Measurements from ENCODE around the gene ZNF829.

Gene ZNF829

GRCh38 chr19:36915992-36916830, at the start of gene ZNF829, which contains the start of gene ZNF568:
TSS of gene ZNF829 (minus strand) at chr19:36916291. CDS start at chr19:36915167, 1,124 bp downstream.
TSS of gene ZNF568 (plus strand) at chr19:36916332. CDS start at chr19:36922771, 6,439 bp downstream.
- peak within 1 kb of the TSS; percentile 49 to 85 (median 71) for H3K4me3 ChIP-seq
- peak within 1 kb of the TSS; percentile 76 to 99 (median 93) for H3K27ac ChIP-seq

- Histone ChIP-seq H3K4me3 (no peak overlapping the region), H3K27ac (no peak overlapping the region)
Observed at GRCh38 chr19:36963280-36963679, 47.2 kb upstream of the ZNF829 start.

- Histone ChIP-seq H3K4me3 (no peak overlapping the region), H3K27ac (no peak overlapping the region)
Observed at GRCh38 chr19:36962346-36962745, 46.3 kb upstream of the ZNF829 start.

DNA sequence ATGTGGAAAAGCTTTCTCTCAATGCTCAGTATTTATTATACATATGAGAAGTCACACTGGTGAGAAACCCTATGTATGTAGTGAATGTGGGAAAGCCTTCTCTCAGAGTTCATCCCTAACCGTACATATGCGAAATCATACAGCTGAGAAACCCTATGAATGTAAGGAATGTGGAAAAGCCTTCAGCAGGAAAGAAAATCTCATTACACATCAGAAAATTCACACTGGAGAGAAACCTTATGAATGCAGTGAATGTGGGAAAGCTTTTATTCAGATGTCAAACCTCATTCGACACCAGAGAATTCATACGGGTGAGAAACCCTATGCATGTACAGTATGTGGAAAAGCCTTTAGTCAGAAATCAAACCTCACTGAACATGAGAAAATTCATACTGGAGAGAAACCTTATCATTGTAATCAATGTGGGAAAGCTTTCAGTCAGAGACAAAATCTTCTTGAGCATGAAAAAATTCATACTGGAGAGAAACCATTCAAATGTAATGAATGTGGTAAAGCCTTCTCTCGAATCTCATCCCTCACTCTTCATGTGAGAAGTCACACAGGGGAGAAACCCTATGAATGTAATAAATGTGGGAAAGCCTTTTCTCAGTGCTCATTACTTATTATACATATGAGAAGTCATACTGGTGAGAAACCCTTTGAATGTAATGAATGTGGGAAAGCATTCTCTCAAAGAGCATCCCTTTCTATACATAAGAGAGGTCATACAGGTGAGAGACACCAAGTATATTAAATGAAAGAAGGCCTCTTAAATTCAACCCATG, 34.4 kb upstream of the ZNF829 start:
- Histone ChIP-seq H3K4me3 (no peak overlapping the region), H3K27ac (no peak overlapping the region)

DNA sequence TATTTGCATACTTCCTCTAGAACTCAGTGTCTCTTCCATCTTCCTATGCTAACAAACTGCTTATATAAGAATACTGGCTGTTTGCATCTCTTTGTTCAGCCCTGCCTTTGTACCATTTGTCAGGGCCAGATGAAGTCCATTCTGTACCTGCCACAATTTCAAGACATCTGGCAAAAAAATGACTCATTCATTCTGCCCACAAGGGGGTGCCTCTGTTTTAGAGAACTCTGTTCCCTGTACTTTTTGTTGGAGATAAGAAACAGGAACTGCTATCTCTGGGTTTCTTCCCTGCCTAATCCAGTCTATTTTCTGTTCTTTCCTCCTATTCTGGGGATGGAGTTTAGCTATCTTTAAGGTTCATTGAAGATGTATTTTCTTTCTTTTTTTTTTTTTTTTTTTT, 23.1 kb upstream of the ZNF829 start:
- H3K4me3 ChIP-seq: no peak overlapping the region
- no peak overlapping the region for H3K27ac ChIP-seq

DNA sequence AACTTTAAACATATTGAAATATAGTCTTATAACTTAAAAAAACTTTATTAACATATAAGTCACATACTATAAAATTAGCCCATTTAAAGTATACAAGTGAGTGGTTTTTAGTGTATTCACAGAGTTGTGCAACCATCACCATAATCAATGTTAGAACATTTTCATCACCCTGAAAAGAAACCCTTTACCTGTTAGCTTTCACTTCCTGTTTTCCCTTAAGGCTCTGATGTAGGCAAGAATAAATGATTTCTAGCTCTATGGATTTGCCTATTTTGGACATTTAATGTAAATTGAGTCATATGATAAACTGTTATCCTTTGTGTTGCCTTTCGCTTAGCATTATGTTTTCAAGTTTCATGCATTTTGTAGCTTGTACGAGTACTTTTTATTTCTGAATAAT, 15.6 kb upstream of the ZNF829 start:
- H3K27ac ChIP-seq: no peak overlapping the region
- H3K4me3 ChIP-seq: no peak overlapping the region

- Histone ChIP-seq H3K27ac (no peak overlapping the region), H3K4me3 (no peak overlapping the region)
Observed at GRCh38 chr19:36918090-36918489, 2.0 kb upstream of the ZNF829 start.

GRCh38 chr19:36916991-36917390, 900 bp upstream of the ZNF829 start:
- Histone ChIP-seq H3K27ac (peak overlapping the region in 13 of 21 experiments; percentile 87 to 99 (median 93)), H3K4me3 (peak overlapping the region; percentile 49 to 85 (median 71))

DNA sequence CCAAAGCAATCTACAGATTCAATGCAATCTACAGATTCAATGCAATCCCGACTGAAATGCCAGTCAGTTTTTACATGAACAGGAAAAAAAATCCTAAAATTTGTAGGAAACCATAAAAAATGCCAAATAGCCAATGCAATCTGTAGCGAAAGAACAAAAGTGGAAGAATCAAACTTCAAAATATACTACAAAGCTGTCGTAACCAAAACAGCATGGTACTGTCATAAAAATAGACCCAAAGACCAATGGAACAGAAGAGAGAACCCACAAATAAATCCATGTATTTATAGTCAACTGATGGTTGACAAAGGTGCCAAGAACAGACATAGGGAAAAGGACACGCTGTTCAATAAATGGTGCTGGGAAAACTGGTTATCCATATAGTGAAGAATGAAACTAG, 17.7 kb downstream of the ZNF829 start:
- Histone ChIP-seq H3K4me3 (no peak overlapping the region), H3K27ac (no peak overlapping the region)

DNA sequence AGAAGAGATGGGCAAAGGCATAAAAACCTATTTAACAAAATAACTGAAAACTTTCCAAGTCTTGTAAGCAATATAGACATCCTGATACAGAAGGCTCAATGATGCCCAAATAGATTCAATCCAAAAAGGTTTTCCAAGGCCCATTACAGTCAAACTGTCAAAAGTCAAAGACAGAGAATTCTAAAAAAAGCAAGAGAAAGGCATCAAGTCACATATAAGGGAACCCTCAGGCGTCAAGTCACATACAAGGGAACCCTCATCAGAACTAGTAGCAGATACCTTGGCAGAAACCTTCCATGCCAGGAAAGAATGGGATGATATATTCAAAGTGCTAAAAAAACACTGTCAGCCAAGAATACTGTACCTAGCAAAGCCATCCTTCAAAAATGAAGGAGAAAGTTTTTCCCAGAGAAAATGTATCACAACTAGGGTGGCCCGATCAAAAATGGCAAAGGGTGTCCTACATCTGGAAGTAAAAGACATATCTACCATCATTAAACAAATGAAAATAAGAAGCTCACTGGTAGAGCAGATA, 21.2 kb downstream of the ZNF829 start:
- Histone ChIP-seq H3K27ac (no peak overlapping the region), H3K4me3 (no peak overlapping the region)

- H3K27ac ChIP-seq: no peak overlapping the region
- no peak overlapping the region for H3K4me3 ChIP-seq
Observed at GRCh38 chr19:36891768-36892357, 24.2 kb downstream of the ZNF829 start.

GRCh38 chr19:36876993-36877938, 38.8 kb downstream of the ZNF829 start:
- no peak overlapping the region for H3K4me3 ChIP-seq
- H3K27ac ChIP-seq: no peak overlapping the region

DNA sequence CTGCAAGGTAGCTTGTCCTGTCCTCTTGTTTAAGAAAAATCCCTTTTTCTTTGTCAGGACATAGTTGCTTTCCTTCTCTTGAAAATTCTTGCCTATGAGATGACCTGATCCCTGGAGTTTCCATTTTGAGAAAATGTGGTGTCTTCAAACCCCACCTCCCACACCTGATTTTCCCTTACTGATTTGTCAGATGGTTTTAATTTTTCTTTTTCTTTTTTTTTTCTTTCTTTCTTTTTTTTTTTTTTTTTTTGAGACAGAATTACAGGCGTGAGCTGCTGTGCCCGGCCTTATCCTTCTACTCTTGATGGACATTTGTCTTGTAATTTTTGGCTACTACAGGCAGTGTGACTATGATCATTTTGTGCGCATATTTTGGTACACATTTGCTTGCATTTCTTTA, 64.2 kb downstream of the ZNF829 start:
- Histone ChIP-seq H3K4me3 (peak overlapping the region in 3 of 7 experiments; percentile 71 to 88 (median 76)), H3K27ac (no peak overlapping the region)

GRCh38 chr19:36850559-36851442, 65.3 kb downstream of the ZNF829 start, which contains the start of gene ZNF345:
TSS of gene ZNF345 (plus strand) at chr19:36850876. CDS start at chr19:36876831, 25,955 bp downstream.
- H3K27ac ChIP-seq: peak within 1 kb of the TSS; percentile 61 to 92 (median 85)
- H3K4me3 ChIP-seq: peak within 1 kb of the TSS; percentile 56 to 92 (median 76)

- Histone ChIP-seq H3K27ac (peak overlapping the region; percentile 61 to 92 (median 85)), H3K4me3 (peak overlapping the region; percentile 56 to 92 (median 76))
Observed at GRCh38 chr19:36849701-36850558, 66.2 kb downstream of the ZNF829 start.

DNA sequence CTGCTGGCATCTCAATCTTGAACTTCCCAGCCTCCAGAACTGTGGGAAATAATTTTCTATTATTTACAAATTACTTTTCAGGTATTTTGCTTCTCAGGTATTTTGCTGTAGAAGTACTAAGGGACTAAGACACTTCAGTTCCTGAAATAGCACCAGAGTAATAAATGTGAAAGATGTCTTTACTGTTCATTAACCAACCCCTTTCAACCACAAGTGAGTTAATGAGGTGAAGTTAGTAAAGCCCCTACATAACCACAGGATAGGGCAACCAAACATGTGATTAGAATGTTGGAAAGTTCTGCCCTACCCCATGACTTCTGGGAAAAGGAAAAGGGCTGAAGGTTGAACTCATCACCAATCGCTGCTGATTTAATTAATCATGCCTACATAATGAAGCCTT, 68.1 kb downstream of the ZNF829 start:
- H3K27ac ChIP-seq: peak overlapping the region in 2 of 21 experiments; percentile 88 to 89

More for the DNA sequence above, 68.1 kb downstream of the ZNF829 start:
- no peak overlapping the region for H3K4me3 ChIP-seq
